ENCODE measurements around the gene ATCAY.

ATCAY gene

GRCh38 chr19:3880471-3881271, at the start of gene ATCAY:
Gene ATCAY, plus strand, starts transcription at chr19:3880685. Its CDS starts 5,083 bp downstream, at chr19:3885768.
- no peak for DNase-seq

GRCh38 chr19:3831601-3832000, 48.9 kb upstream of the ATCAY start:
- no peak for DNase-seq

- DNase-seq, result no peak
Measured at GRCh38 chr19:3832001-3832400, 48.5 kb upstream of the ATCAY start.

DNA sequence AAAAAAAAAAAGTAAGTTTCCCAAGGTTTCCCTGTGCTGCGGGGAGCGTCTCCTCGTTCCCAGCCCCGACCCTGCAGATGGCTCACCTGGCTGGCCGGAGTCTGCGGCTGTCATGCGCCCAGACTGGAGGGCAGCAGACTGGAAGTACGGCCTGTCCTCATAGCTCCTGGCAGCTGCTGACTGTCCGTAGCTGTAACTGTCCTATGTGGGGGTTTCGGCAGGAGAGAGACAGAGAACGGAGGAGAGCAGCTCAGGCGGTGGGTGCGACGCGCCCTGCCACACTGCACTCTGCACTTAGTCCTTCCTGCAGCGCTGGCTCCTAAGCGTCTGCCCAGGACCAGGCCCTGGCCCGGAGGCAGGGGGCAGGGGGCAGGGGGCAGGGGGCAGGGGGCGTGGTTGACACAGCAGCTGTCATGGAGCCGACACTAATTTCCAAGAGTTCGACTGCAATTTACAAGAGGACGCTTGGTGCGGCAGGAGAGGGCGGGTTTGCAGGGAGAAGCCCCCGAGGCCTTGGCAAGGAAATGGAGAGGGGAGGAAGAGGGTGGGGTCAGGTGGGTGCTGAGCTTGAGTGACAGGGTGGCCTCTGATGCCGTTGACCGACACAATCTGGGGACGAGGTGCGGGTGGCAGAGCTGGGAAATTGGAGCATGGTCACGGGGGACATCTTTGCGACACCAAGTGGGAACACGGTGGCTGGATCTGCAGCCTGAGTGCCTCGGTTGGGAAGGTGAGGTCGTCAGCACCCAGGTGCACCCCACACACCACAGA, 46.7 kb upstream of the ATCAY start:
- DNase-seq, result no peak

DNA sequence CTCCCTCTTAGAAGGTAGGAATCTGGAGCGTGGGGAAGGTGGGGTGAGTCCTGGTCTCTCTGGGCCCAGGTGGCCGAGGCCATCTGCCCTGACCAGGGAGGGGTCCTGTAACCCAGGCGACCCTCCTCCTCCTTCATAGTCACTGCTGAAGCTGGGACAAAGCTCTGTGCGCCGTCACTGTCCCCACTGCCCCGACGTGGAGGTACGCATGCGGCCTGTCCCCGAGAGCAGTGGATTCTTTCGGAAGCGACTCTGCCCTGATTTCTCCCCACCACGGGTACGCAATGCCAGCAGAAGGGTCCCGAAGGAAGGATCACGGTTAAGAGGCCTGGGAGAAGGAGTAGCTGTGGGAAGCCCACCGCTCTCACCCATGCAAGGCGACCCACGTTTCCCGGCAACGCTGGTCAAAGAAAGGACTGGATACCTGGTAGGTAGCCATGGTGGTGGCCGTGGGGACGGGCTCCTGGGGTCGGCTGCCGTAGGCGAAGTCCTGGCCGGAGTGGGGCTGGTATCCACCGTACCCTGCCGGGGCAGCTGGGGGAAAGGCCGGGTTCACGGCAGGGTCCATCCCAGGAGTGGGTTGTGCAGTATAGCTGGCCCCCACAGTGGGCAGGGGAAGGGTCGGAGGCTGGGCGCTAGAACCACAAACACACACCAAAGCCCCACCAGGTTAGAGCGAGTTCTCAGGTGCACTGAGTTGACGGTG, 46.0 kb upstream of the ATCAY start:
- DNase-seq, result no peak

GRCh38 chr19:3835055-3835435, 45.4 kb upstream of the ATCAY start:
- DNase-seq, result no peak

DNA sequence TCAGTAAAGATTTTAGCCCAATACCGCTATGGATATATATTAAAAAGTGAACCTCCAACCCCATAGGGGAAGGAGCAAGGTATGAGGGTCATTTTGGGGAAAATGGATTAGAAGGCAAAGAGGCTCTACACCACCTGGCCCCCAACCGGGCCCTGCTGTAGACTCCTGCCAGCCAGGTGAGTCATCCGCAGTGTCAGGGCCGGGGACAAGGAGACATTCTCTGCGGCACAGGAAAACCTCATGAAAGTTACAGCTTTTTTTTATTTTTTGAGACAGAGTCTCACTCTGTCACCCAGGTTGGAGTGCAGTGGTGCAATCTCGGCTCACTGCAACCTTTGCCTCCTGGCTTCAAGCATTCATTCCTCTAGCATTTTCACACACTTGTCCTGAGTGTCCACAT, 43.6 kb upstream of the ATCAY start:
- DNase-seq, result no peak

DNA sequence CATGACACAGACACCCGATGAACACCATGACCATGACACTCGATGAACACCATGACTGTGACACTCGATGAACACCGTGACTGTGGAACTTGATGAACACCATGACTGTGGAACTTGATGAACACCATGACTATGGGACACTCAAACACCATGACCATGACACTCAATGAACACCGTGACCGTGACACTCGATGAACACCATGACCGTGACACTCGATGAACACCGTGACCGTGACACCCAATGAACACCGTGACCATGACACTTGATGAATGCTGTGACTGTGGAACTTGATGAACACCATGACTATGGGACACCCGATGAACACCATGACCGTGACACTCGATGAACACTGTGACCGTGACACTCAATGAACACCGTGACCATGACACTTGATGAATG, 43.2 kb upstream of the ATCAY start:
- DNase-seq, result no peak

DNA sequence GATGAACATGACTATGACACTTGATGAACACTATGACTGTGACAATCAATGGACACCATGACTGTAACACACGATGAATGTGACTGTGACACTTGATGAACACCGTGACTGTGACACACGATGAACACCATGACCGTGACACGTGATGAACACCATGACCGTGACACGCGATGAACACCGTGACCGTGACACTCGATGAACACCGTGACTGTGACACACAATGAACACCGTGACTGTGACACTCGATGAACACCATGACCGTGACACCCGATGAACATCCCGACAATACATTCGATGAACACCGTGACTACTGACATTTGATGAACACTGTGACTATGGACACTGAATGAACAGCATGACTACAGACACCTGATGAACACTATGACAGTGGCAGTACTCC, 42.6 kb upstream of the ATCAY start:
- DNase-seq, result no peak

DNA sequence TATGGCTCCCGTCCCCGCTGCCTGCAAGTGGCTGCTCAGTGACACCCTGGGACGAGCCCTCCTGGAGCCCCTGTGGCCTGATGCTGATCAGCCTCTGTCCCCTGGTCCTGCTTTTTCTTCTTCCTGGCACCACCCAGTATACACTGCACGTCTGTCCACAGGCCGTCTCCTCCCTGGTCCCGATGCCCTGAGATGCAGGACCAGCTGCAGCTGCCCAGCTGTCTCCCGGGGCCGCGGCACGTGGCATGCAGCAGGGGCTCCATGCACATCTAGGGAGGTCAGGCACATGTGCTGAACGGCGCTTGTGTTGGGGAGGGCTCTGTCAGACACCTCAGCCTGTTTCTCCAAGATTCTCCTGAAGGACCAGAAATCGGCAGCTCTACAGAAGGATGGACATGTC, 41.8 kb upstream of the ATCAY start:
- DNase-seq, result no peak

DNA sequence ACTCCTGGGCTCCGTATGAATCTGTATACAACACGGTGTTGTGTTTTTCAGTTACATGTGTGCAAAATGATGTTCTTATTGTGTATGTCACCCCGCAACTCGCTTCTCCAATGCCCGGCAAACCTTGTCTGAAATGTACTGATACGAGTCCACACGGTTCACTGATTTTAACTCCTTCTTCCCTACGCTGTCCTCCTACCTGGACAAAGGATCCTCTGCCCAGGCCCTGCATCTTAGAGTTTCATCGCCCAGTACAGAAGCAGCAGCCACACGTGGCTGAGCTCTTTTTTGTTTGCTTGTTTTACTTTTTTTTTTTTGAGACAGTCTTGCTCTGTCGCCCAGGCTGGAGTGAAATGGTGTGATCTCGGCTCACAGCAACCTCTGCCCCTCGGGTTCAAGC, 40.5 kb upstream of the ATCAY start:
- DNase-seq, result no peak

DNA sequence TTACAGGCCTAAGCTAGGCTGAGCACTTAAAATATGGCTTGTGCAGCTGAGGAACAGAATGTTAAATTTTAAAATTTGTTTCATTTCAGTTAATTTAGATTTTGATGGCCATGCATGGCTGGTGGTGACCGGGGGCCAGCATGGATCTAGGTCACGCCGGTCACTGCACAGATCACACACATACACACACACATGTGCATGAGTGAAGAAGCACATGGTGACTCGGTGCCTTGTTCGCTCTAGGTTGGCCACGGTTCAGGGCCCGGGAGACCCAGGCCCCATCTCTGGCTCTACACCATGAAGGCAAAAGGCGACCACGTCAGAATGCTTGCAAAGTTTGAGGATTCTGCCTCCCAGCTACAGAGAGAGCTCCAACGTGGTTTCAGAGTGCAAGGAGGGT, 39.7 kb upstream of the ATCAY start:
- DNase-seq, result no peak

- no peak for DNase-seq
Measured at GRCh38 chr19:3842948-3843347, 37.5 kb upstream of the ATCAY start.

DNA sequence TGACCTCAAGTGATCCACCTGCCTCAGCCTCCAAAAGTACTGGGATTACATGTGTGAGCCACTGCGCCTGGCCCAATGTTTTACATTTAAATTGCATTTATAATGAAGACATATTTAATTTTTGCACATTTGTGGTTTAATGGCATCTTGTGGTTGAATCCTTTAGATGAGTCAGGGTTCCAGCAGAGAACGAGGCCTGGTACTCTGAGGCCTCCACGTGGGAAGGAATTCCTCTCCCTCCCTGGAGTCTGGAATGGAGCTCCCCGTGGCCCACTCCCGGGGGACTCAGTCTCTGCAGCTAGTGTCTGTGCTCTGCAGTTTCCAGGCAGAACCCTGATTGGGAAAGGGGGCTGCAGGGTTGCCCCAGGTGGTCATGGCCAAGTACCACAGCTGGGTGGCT, 35.9 kb upstream of the ATCAY start:
- DNase-seq, result no peak

- peak; percentile 49 for DNase-seq
Measured at GRCh38 chr19:3849092-3849491, 31.4 kb upstream of the ATCAY start.

DNA sequence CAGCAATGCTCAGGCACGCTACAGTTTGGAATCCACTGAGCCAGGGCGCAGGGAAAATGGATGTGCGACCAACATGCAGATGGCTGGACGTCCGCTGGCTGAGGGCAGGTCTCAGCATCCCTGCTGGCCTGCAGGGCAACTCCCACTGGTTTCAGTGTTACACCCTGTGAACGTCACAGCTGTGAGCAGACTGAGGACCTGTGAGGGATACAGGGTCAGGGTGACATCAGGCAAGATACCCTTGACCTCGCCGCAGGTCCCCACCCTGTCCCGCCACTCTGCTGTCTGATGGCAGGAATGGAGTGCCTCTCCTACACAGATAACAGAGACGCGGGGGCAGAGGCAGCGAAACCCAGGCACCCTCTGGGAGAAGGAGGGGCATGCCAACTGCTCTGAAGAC, 30.7 kb upstream of the ATCAY start:
- DNase-seq, result no peak

DNA sequence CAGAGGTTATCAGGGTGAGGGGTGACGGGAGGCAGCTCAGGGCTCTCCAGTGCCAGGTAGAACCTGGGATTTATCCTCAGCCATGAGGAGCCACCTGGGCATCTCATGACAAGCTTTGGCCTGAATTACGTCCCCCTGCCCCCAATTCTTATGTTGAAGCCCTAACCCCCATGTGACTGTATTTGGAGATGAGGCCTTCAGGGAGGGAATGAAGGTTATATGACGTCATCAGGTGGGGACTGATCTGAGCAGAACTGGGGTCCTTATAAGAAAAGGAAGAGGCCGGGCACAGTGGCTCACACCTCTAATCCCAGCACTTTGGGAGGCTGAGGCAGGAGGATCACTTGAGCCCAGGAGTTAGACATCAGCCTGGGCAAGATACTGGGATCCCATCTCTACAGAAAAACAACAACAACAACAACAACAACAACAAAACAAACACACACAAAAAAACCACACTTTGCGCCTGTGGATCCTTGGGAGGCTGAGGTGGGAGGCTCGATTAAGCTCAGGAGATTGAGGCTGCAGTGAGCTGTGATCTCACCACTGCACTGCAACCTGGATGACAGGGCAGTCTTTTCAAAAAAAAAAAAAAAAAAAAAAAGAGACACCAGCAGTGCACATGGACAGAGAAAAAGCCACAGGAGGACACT, 30.0 kb upstream of the ATCAY start:
- DNase-seq, result no peak

- no peak for DNase-seq
Measured at GRCh38 chr19:3851254-3852176, 29.0 kb upstream of the ATCAY start.

DNA sequence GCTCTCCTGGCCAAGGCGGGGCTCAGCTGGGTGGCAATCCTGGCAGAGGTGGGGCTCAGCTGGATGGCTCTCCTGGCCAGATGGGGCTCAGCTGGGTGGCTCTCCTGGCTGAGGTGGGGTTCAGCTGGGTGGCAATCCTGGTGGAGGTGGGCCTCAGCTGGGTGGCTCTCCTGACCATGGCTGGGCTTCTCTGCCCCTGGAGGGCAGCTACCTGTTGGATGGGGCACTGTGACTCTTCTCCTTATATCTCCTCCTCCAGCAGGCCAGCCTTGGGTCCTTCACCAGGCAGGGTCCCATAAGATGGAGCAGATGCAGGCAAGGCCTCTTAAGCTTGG, 28.3 kb upstream of the ATCAY start:
- no peak for DNase-seq

GRCh38 chr19:3852614-3853254, 27.8 kb upstream of the ATCAY start:
- DNase-seq, result peak; percentile 47

GRCh38 chr19:3855320-3855719, 25.2 kb upstream of the ATCAY start:
- no peak for DNase-seq

Measured in CD4-positive, alpha-beta T cell treated with Interferon gamma for 1 hour (primary cell).